ENCODE results near the gene HSD17B8.

- TF ChIP-seq, protein P1, sequence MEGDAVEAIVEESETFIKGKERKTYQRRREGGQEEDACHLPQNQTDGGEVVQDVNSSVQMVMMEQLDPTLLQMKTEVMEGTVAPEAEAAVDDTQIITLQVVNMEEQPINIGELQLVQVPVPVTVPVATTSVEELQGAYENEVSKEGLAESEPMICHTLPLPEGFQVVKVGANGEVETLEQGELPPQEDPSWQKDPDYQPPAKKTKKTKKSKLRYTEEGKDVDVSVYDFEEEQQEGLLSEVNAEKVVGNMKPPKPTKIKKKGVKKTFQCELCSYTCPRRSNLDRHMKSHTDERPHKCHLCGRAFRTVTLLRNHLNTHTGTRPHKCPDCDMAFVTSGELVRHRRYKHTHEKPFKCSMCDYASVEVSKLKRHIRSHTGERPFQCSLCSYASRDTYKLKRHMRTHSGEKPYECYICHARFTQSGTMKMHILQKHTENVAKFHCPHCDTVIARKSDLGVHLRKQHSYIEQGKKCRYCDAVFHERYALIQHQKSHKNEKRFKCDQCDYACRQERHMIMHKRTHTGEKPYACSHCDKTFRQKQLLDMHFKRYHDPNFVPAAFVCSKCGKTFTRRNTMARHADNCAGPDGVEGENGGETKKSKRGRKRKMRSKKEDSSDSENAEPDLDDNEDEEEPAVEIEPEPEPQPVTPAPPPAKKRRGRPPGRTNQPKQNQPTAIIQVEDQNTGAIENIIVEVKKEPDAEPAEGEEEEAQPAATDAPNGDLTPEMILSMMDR (IDR thresholded peaks at IDR 0.05 in 2 of 3, conservative IDR thresholded peaks at IDR 0.05 in 1 of 3; ENCODE audit: borderline replicate concordance in 1 of 3, insufficient read depth in 1 of 3, low read depth in 2 of 3, low read length in 2 of 3), result no peak
- TF ChIP-seq EZH2 (IDR thresholded peaks at IDR 0.05) (no peak), RAD21 (IDR thresholded peaks at IDR 0.05; ENCODE audit: low read depth) (no peak), POLR2A (IDR thresholded peaks at IDR 0.05; ENCODE audit: borderline replicate concordance, extremely low read depth, insufficient read depth, insufficient read length) (no peak), ELF1 (IDR thresholded peaks at IDR 0.05; ENCODE audit: borderline replicate concordance, low read depth) (no peak), TCF7L2 (IDR thresholded peaks at IDR 0.05; ENCODE audit: borderline replicate concordance, extremely low read depth, insufficient read depth, insufficient read length) (no peak), ATF3 (IDR thresholded peaks at IDR 0.05) (no peak), SIN3A (IDR thresholded peaks at IDR 0.05; ENCODE audit: low read depth) (no peak), EZH2phosphoT487 (IDR thresholded peaks at IDR 0.05; ENCODE audit: borderline replicate concordance) (no peak), POLR2AphosphoS5 (IDR thresholded peaks at IDR 0.05; ENCODE audit: low read depth, low read length) (no peak), EGR1 (IDR thresholded peaks at IDR 0.05; ENCODE audit: low read depth) (no peak), SP1 (IDR thresholded peaks at IDR 0.05; ENCODE audit: low read depth) (no peak), MAX (IDR thresholded peaks at IDR 0.05) (no peak)
- TF ChIP-seq, protein P2, sequence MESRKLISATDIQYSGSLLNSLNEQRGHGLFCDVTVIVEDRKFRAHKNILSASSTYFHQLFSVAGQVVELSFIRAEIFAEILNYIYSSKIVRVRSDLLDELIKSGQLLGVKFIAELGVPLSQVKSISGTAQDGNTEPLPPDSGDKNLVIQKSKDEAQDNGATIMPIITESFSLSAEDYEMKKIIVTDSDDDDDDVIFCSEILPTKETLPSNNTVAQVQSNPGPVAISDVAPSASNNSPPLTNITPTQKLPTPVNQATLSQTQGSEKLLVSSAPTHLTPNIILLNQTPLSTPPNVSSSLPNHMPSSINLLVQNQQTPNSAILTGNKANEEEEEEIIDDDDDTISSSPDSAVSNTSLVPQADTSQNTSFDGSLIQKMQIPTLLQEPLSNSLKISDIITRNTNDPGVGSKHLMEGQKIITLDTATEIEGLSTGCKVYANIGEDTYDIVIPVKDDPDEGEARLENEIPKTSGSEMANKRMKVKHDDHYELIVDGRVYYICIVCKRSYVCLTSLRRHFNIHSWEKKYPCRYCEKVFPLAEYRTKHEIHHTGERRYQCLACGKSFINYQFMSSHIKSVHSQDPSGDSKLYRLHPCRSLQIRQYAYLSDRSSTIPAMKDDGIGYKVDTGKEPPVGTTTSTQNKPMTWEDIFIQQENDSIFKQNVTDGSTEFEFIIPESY (IDR thresholded peaks at IDR 0.05; ENCODE audit: extremely low read depth, insufficient replicate concordance, low read length), result no peak
These were observed 14.6 kb upstream of the HSD17B8 start for GRCh38 chr6:33189625-33190448.

Data from HCT116 (cell line).